Naive thymus-derived CD4-positive, alpha-beta T cell (primary cell): ENCODE results near the gene LDLRAD4. TPM values are rescaled to one million over a fixed set of nuclear protein-coding genes. Genes with fewer than 3 reads are reported as not detected.

Experiments used
- ATAC-seq: fragments of 150-1000 bp; cut with Tn5 transposase; 2 replicates; pipeline ENCODE4 v1.10.0; 2021; ENCODE audit warnings: mild to moderate bottlenecking, moderate library complexity
- CTCF ChIA-PET: fragments of 350-600 bp; sonication (Branson Sonifier 250); formaldehyde crosslinking; loops from one replicate; lab custom pipeline; 2021; ENCODE audit warnings: antibody characterized with exemption; lab: Charles Lee
- POLR2A ChIA-PET: fragments of 350-600 bp; sonication (Branson Sonifier 250); formaldehyde crosslinking; loops from one replicate; lab custom pipeline; 2021; ENCODE audit warnings: antibody characterized with exemption, inconsistent platforms; lab: Charles Lee
- DNase-seq, 9 donors: peaks; one replicate each; pipeline versions ENCODE4 v3.0.0 to v3.0.0-alpha.2; 2020 to 2022; ENCODE audit warnings: mixed read lengths in 1 of 9
- H3K27ac ChIP-seq: one replicate; pipeline ENCODE4 v1.7.0; 2013; ENCODE audit warnings: mild to moderate bottlenecking, low read depth, low read length, moderate library complexity
- H3K27me3 ChIP-seq, 2 donors: one replicate each; pipeline ENCODE4 v1.7.0; 2013; ENCODE audit warnings: low read length in 2 of 2, mild to moderate bottlenecking in 2 of 2, moderate library complexity in 2 of 2; ENCODE audit not compliant: control insufficient read depth in 2 of 2, insufficient read depth in 2 of 2
- H3K36me3 ChIP-seq, 3 experiments: 1 replicate in 2 of 3; 2 replicates in 1 of 3; pipeline ENCODE4 v1.7.0; 2013; ENCODE audit warnings: low read length in 3 of 3, mild to moderate bottlenecking in 3 of 3, moderate library complexity in 1 of 3; ENCODE audit not compliant: insufficient read depth in 3 of 3, control insufficient read depth in 2 of 3
- H3K4me1 ChIP-seq, 2 donors: one replicate each; pipeline ENCODE4 v1.7.0; 2013; ENCODE audit warnings: low read length in 2 of 2, mild to moderate bottlenecking in 2 of 2, moderate library complexity in 1 of 2; ENCODE audit not compliant: control insufficient read depth in 2 of 2, insufficient read depth in 2 of 2
- H3K4me3 ChIP-seq: 2 replicates; pipeline ENCODE4 v1.7.0; 2013; ENCODE audit warnings: mild to moderate bottlenecking, low read length
- H3K9me3 ChIP-seq, 3 experiments: 1 replicate in 2 of 3; 2 replicates in 1 of 3; pipeline ENCODE4 v1.7.0; 2013; ENCODE audit warnings: low read length in 3 of 3; ENCODE audit not compliant: control insufficient read depth in 2 of 3
- H3K27ac Mint-ChIP-seq, 9 donors: one replicate each; pipeline ENCODE4 v1.8.0; 2020 to 2022; ENCODE audit warnings: mixed read lengths in 9 of 9, mild to moderate bottlenecking in 8 of 9, moderate library complexity in 5 of 9, inconsistent platforms in 2 of 9
- H3K27me3 Mint-ChIP-seq, 5 donors: one replicate each; pipeline ENCODE4 v1.8.0; 2021 to 2022; ENCODE audit warnings: mixed read lengths in 5 of 5, mild to moderate bottlenecking in 1 of 5
- H3K36me3 Mint-ChIP-seq, 5 donors: one replicate each; pipeline ENCODE4 v1.8.0; 2020 to 2022; ENCODE audit warnings: mixed read lengths in 5 of 5, mild to moderate bottlenecking in 3 of 5, inconsistent platforms in 1 of 5
- H3K4me1 Mint-ChIP-seq, 7 donors: one replicate each; pipeline ENCODE4 v1.8.0; 2020 to 2022; ENCODE audit warnings: mixed read lengths in 7 of 7, mild to moderate bottlenecking in 3 of 7, inconsistent platforms in 1 of 7
- H3K4me3 Mint-ChIP-seq, 10 donors: one replicate each; pipeline ENCODE4 v1.8.0; 2020 to 2022; ENCODE audit warnings: mild to moderate bottlenecking in 10 of 10, mixed read lengths in 10 of 10, moderate library complexity in 6 of 10, inconsistent platforms in 2 of 10
- H3K9me3 Mint-ChIP-seq, 11 donors: one replicate each; pipeline ENCODE4 v1.8.0; 2020 to 2022; ENCODE audit warnings: mixed read lengths in 11 of 11, mild to moderate bottlenecking in 4 of 11, inconsistent platforms in 1 of 11, moderate library complexity in 1 of 11
- intact Hi-C, 2 donors: fragments of 100-400 bp; cut with micrococcal nuclease; formaldehyde crosslinking; loops; one replicate each; pipeline ENCODE4 v1.15.1; 2023
- polyA plus RNA-seq, 2 donors: library from polyadenylated mRNA; unstranded; fragments of 300-500 nt; fragmentation: Illumina TruSeq; gene quantifications; one replicate each; pipeline ENCODE4 v1.2.3, GENCODE V29; 2021
- total RNA-seq, 6 experiments: library from RNA in 5 of 6; stranded (reverse) in 5 of 6; gene quantifications; 1 replicate in 5 of 6; 2 replicates in 1 of 6; pipeline ENCODE4 v1.2.3 and lab custom pipeline; 2021 to 2026

LDLRAD4 gene
- total and polyA plus RNA-seq, 7 experiments from 2014 or later, result 13.0 to 84.3 (median 53.7) TPM

- Histone ChIP-seq H3K36me3 (peaks cover 0 to 13% (median 0%) of the 10 kb centered on the region in 3 experiments), H3K4me1 (no peaks in the 10 kb centered on the region), H3K9me3 (no peaks in the 10 kb centered on the region), H3K27me3 (no peaks in the 10 kb centered on the region), H3K27ac (no peak overlapping the region), H3K4me3 (no peak overlapping the region)
- H3K4me3 Mint-ChIP-seq, result no peak overlapping the region
- ChIA-PET CTCF (no interaction called here), POLR2A (no interaction called here)
- H3K9me3 Mint-ChIP-seq, result no peaks in the 10 kb centered on the region
- no peak for ATAC-seq
- H3K27me3 Mint-ChIP-seq, result no peaks in the 10 kb centered on the region
- H3K4me1 Mint-ChIP-seq, result peaks cover 5 to 28% (median 16%) of the 10 kb centered on the region in 7 donors
- no peak for DNase-seq
- intact Hi-C loops, result no loop called here
- H3K27ac Mint-ChIP-seq, result peak overlapping the region in 4 of 9 donors; percentile 3 to 63 (median 53)
- peaks cover 0 to 30% (median 11%) of the 10 kb centered on the region in 5 donors for H3K36me3 Mint-ChIP-seq
Observed at GRCh38 chr18:13628211-13628610, 409.7 kb downstream of the LDLRAD4 start.

GRCh38 chr18:13629841-13630715 is 411.5 kb downstream of the LDLRAD4 start:
- intact Hi-C loops, result loop anchor here (1.0 kb wide), 4 partner anchors 68 to 639 kb away; partner anchors contain the start of gene CEP192 (in 1 of the 2)
- Histone ChIP-seq H3K9me3 (no peaks in the 10 kb centered on the region), H3K27me3 (no peaks in the 10 kb centered on the region), H3K27ac (no peak overlapping the region), H3K4me1 (no peaks in the 10 kb centered on the region), H3K4me3 (no peak overlapping the region), H3K36me3 (no peaks in the 10 kb centered on the region)
- no peak overlapping the region for H3K4me3 Mint-ChIP-seq
- peak overlapping the region in 5 of 9 donors; percentile 1 to 58 (median 18) for H3K27ac Mint-ChIP-seq
- DNase-seq, result peak in 8 of 9 donors; percentile 34 to 62 (median 56)
- no peaks in the 10 kb centered on the region for H3K27me3 Mint-ChIP-seq
- CTCF ChIA-PET, result interaction anchor here (0.7 to 1.6 kb wide), 3 partner anchors 18 to 418 kb away, joined by 4 to 14 read pairs (median 6); no protein-coding TSS in a partner anchor
- ATAC-seq, result peak; percentile 87
- peaks cover 0 to 20% (median 9%) of the 10 kb centered on the region in 5 donors for H3K36me3 Mint-ChIP-seq
- H3K9me3 Mint-ChIP-seq, result no peaks in the 10 kb centered on the region
- POLR2A ChIA-PET, result no interaction called here
- H3K4me1 Mint-ChIP-seq, result peaks cover 2 to 26% (median 14%) of the 10 kb centered on the region in 7 donors

GRCh38 chr18:13630716-13631268 is 412.2 kb downstream of the LDLRAD4 start:
- H3K4me1 Mint-ChIP-seq, result peaks cover 0 to 24% (median 12%) of the 10 kb centered on the region in 7 donors
- Histone ChIP-seq H3K9me3 (no peaks in the 10 kb centered on the region), H3K36me3 (no peaks in the 10 kb centered on the region), H3K27ac (no peak overlapping the region), H3K27me3 (no peaks in the 10 kb centered on the region), H3K4me3 (no peak overlapping the region), H3K4me1 (no peaks in the 10 kb centered on the region)
- intact Hi-C loops, result loop anchor here (1.0 kb wide), 4 partner anchors 68 to 639 kb away; partner anchors contain the start of gene CEP192 (in 1 of the 2)
- DNase-seq, result no peak
- no peaks in the 10 kb centered on the region for H3K27me3 Mint-ChIP-seq
- H3K9me3 Mint-ChIP-seq, result no peaks in the 10 kb centered on the region
- ChIA-PET POLR2A (no interaction called here), CTCF (interaction anchor here (1.0 kb wide), 1 partner anchor 415 kb away, joined by 7 read pairs; no protein-coding TSS in a partner anchor)
- H3K4me3 Mint-ChIP-seq, result no peak overlapping the region
- peaks cover 0 to 18% (median 12%) of the 10 kb centered on the region in 5 donors for H3K36me3 Mint-ChIP-seq
- no peak for ATAC-seq
- peak overlapping the region in 1 of 9 donors; percentile 1 for H3K27ac Mint-ChIP-seq

- Histone ChIP-seq H3K27me3 (no peaks in the 10 kb centered on the region), H3K9me3 (no peaks in the 10 kb centered on the region), H3K36me3 (no peaks in the 10 kb centered on the region), H3K27ac (no peak overlapping the region), H3K4me3 (no peak overlapping the region), H3K4me1 (no peaks in the 10 kb centered on the region)
- peaks cover 0 to 13% (median 6%) of the 10 kb centered on the region in 7 donors for H3K4me1 Mint-ChIP-seq
- H3K36me3 Mint-ChIP-seq, result peaks cover 0 to 13% (median 9%) of the 10 kb centered on the region in 5 donors
- H3K4me3 Mint-ChIP-seq, result no peak overlapping the region
- no peak overlapping the region for H3K27ac Mint-ChIP-seq
- H3K27me3 Mint-ChIP-seq, result no peaks in the 10 kb centered on the region
- no peaks in the 10 kb centered on the region for H3K9me3 Mint-ChIP-seq
- intact Hi-C loops, result no loop called here
- ATAC-seq, result no peak
- DNase-seq, result no peak
- CTCF ChIA-PET, result interaction anchor here (1.6 kb wide), 1 partner anchor 418 kb away, joined by 8 read pairs; no protein-coding TSS in a partner anchor
- POLR2A ChIA-PET, result no interaction called here
Observed at GRCh38 chr18:13633700-13634099, 415.1 kb downstream of the LDLRAD4 start.

GRCh38 chr18:13635046-13635445 is 416.5 kb downstream of the LDLRAD4 start:
- DNase-seq (no peak), ATAC-seq (no peak)
- H3K27me3 Mint-ChIP-seq, result no peaks in the 10 kb centered on the region
- CTCF ChIA-PET, result no interaction called here
- no peak overlapping the region for H3K4me3 Mint-ChIP-seq
- intact Hi-C loops, result no loop called here
- POLR2A ChIA-PET, result interaction anchor here (0.6 kb wide), 1 partner anchor 58 kb away, joined by 3 read pairs; no protein-coding TSS in a partner anchor
- Histone ChIP-seq H3K9me3 (no peaks in the 10 kb centered on the region), H3K27ac (no peak overlapping the region), H3K4me1 (no peaks in the 10 kb centered on the region), H3K36me3 (no peaks in the 10 kb centered on the region), H3K4me3 (no peak overlapping the region), H3K27me3 (no peaks in the 10 kb centered on the region)
- peaks cover 0 to 13% (median 7%) of the 10 kb centered on the region in 5 donors for H3K36me3 Mint-ChIP-seq
- no peak overlapping the region for H3K27ac Mint-ChIP-seq
- peaks cover 0 to 4% (median 3%) of the 10 kb centered on the region in 7 donors for H3K4me1 Mint-ChIP-seq
- H3K9me3 Mint-ChIP-seq, result no peaks in the 10 kb centered on the region

- H3K4me3 Mint-ChIP-seq, result no peak overlapping the region
- H3K4me1 ChIP-seq, result no peaks in the 10 kb centered on the region
- H3K27me3 Mint-ChIP-seq, result no peaks in the 10 kb centered on the region
- H3K27ac ChIP-seq, result no peak overlapping the region
- H3K9me3 Mint-ChIP-seq, result no peaks in the 10 kb centered on the region
- POLR2A ChIA-PET, result interaction anchor here (0.7 kb wide), 1 partner anchor 29 kb away, joined by 3 read pairs; no protein-coding TSS in a partner anchor
- H3K4me3 ChIP-seq, result no peak overlapping the region
- ATAC-seq (no peak), DNase-seq (no peak)
- peaks cover 0 to 10% (median 7%) of the 10 kb centered on the region in 5 donors for H3K36me3 Mint-ChIP-seq
- intact Hi-C loops, result no loop called here
- H3K4me1 Mint-ChIP-seq, result peaks cover 0 to 8% (median 6%) of the 10 kb centered on the region in 7 donors
- peaks cover 0 to 3% (median 0%) of the 10 kb centered on the region in 3 experiments for H3K36me3 ChIP-seq
- H3K9me3 ChIP-seq, result no peaks in the 10 kb centered on the region
- peak overlapping the region in 1 of 9 donors; percentile 33 for H3K27ac Mint-ChIP-seq
- H3K27me3 ChIP-seq, result no peaks in the 10 kb centered on the region
- CTCF ChIA-PET, result interaction anchor here (0.6 kb wide), 1 partner anchor 674 kb away, joined by 3 read pairs; no protein-coding TSS in a partner anchor
Observed at GRCh38 chr18:13638719-13639595, 420.4 kb downstream of the LDLRAD4 start.
